ENCODE measurements around the gene USP35. TPM values are rescaled to one million over a fixed set of nuclear protein-coding genes. Genes with fewer than 3 reads are reported as not detected.

Gene USP35
- polyA plus RNA-seq, 1 of the 3 experiments (the other 2 are of a cell fraction), result 8.4 TPM

DNA sequence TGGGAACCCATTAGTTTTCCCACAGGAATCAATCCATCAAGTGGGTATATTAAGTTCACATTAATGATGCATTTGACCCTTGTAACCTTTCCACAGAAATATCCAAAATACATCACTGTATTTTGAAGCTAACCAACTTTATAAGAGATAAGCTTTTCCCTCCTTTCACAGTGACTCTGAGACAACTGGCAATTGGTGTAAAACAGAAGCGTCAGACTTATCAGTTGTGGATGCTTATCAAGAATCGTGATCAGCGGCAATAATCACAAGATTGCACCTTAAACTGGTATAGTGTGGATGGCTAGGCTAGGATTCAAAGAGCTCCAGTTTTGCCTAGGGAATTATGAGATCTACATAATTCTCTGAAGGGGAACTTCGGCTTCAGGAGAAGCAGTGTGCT lies 73.1 kb downstream of the USP35 start:
- Histone ChIP-seq H3F3A (replicated peaks; ENCODE audit: insufficient read depth) (no peaks in the 10 kb centered on the region), H2AFZ (ENCODE audit: low read depth) (no peak overlapping the region), H3K27me3 (ENCODE audit: insufficient read depth) (no peaks in the 10 kb centered on the region), H3K4me2 (no peak overlapping the region), H3K36me3 (replicated peaks in 1 of 2; ENCODE audit: control insufficient read depth in 1 of 2, insufficient read depth in 2 of 2, low read length in 1 of 2) (no peaks in the 10 kb centered on the region), H3K9me2 (no peaks in the 10 kb centered on the region), H3K4me3 (ENCODE audit: low read depth in 2 of 2, low read length in 1 of 2) (no peak overlapping the region), H3K4me1 (ENCODE audit: control insufficient read depth in 1 of 2, insufficient read depth in 2 of 2, low read depth in 1 of 2, low read length in 1 of 2) (peaks cover 1 to 28% of the 10 kb centered on the region in 2 experiments; a peak in 2 of 4 replicates), H3K79me2 (ENCODE audit: insufficient read depth) (0 out of 2 replicates have a peak, but pooled peaks cover 5% of the 10 kb centered on the region), H3K9me3 (no peaks in the 10 kb centered on the region), H4K20me1 (ENCODE audit: insufficient read depth) (no peaks in the 10 kb centered on the region), H3K9ac (no peak overlapping the region), H3K27ac (ENCODE audit: low read depth in 2 of 2, low read length in 1 of 2) (no peak overlapping the region; a peak in 1 of 4 replicates)
- WGBS (ENCODE audit: low lambda C conversion rate), result 92% methylated on average over 4 of the region's 4 CpGs
- DNase-seq, result no peak
- CTCF ChIA-PET, result interaction anchor here (0.8 to 1.4 kb wide), 3 partner anchors 10 to 34 kb away, joined by 3 to 4 read pairs (median 3); no protein-coding TSS in a partner anchor
- POLR2A ChIA-PET, result interaction anchor here (1.2 kb wide), 1 partner anchor 10 kb away, joined by 5 read pairs; no protein-coding TSS in a partner anchor
- TF ChIP-seq ELF1 (IDR thresholded peaks at IDR 0.05) (no peak), GATA2 (CRISPR knock-in tag; IDR thresholded peaks at IDR 0.05) (peak; percentile 34; the same call in 1 of the 2 replicates)

DNA sequence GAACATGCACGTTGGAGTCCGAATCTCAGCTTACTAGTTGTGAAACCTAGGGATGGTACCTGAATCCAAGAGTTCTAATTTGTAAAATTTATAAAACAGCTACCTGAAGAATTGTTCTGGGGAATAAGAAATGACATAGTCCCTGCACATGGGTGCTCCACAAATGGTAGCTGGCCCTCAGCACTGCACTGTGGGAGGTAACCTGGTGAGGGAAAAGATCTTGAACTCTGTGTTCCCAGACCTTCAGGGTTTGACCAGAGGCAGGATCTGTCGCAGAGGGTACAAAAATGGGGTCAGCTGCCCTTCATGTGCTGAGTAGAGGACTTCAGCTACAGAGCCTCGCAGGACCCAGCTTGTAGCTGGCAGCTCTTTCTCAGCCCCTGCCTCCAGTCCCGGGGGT lies 73.5 kb downstream of the USP35 start:
- peak overlapping the region in 1 of 2 experiments; percentile 48; a peak in 1 of 4 replicates for H3K27ac ChIP-seq (ENCODE audit: low read depth in 2 of 2, low read length in 1 of 2)
- H3K36me3 ChIP-seq (replicated peaks in 1 of 2; ENCODE audit: control insufficient read depth in 1 of 2, insufficient read depth in 2 of 2, low read length in 1 of 2), result no peaks in the 10 kb centered on the region
- H3K4me2 ChIP-seq, result no peak overlapping the region
- no peaks in the 10 kb centered on the region for H3K9me2 ChIP-seq
- H3F3A ChIP-seq (replicated peaks; ENCODE audit: insufficient read depth), result no peaks in the 10 kb centered on the region
- ChIA-PET CTCF (interaction anchor here (0.6 to 1.4 kb wide), 4 partner anchors 11 to 34 kb away, joined by 3 to 4 read pairs (median 3); no protein-coding TSS in a partner anchor), POLR2A (interaction anchor here (1.2 kb wide), 1 partner anchor 10 kb away, joined by 5 read pairs; no protein-coding TSS in a partner anchor)
- H2AFZ ChIP-seq (ENCODE audit: low read depth), result no peak overlapping the region
- WGBS (ENCODE audit: low lambda C conversion rate), result 96% methylated on average over 4 of the region's 5 CpGs
- TF ChIP-seq EZH2phosphoT487 (IDR thresholded peaks at IDR 0.05; ENCODE audit: borderline replicate concordance, low read depth) (no peak), RXRA (IDR thresholded peaks at IDR 0.05; ENCODE audit: borderline replicate concordance, low read depth) (no peak), GATA2 (CRISPR knock-in tag; IDR thresholded peaks at IDR 0.05) (no peak), NFIC (IDR thresholded peaks at IDR 0.05; ENCODE audit: borderline replicate concordance) (no peak), RCOR1 (IDR thresholded peaks at IDR 0.05; ENCODE audit: low read length) (no peak), ELF1 (IDR thresholded peaks at IDR 0.05) (no peak), SIN3A (IDR thresholded peaks at IDR 0.05; ENCODE audit: borderline replicate concordance, low read depth, low read length) (no peak), FOSL2 (IDR thresholded peaks at IDR 0.05; ENCODE audit: borderline replicate concordance, low read depth) (no peak), POLR2AphosphoS5 (IDR thresholded peaks at IDR 0.05; ENCODE audit: low read depth, low read length) (no peak), CHD2 (IDR thresholded peaks at IDR 0.05; ENCODE audit: low read length, partially characterized antibody) (no peak)
- TF ChIP-seq, protein P1, sequence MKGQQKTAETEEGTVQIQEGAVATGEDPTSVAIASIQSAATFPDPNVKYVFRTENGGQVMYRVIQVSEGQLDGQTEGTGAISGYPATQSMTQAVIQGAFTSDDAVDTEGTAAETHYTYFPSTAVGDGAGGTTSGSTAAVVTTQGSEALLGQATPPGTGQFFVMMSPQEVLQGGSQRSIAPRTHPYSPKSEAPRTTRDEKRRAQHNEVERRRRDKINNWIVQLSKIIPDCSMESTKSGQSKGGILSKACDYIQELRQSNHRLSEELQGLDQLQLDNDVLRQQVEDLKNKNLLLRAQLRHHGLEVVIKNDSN (IDR thresholded peaks at IDR 0.05; ENCODE audit: borderline replicate concordance, low read depth), result no peak
- TF ChIP-seq, protein P2, sequence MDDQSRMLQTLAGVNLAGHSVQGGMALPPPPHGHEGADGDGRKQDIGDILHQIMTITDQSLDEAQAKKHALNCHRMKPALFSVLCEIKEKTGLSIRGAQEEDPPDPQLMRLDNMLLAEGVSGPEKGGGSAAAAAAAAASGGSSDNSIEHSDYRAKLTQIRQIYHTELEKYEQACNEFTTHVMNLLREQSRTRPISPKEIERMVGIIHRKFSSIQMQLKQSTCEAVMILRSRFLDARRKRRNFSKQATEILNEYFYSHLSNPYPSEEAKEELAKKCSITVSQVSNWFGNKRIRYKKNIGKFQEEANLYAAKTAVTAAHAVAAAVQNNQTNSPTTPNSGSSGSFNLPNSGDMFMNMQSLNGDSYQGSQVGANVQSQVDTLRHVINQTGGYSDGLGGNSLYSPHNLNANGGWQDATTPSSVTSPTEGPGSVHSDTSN (IDR thresholded peaks at IDR 0.05), result no peak
- H4K20me1 ChIP-seq (ENCODE audit: insufficient read depth), result no peaks in the 10 kb centered on the region
- no peak for DNase-seq
- H3K9ac ChIP-seq, result no peak overlapping the region
- no peaks in the 10 kb centered on the region for H3K27me3 ChIP-seq (ENCODE audit: insufficient read depth)
- peaks cover 0 to 31% of the 10 kb centered on the region in 2 experiments; a peak in 2 of 4 replicates for H3K4me1 ChIP-seq (ENCODE audit: control insufficient read depth in 1 of 2, insufficient read depth in 2 of 2, low read depth in 1 of 2, low read length in 1 of 2)
- no peaks in the 10 kb centered on the region for H3K9me3 ChIP-seq
- H3K4me3 ChIP-seq (ENCODE audit: low read depth in 2 of 2, low read length in 1 of 2), result no peak overlapping the region
- H3K79me2 ChIP-seq (ENCODE audit: insufficient read depth), result 0 out of 2 replicates have a peak, but pooled peaks cover 6% of the 10 kb centered on the region

Measured in SK-N-SH (cell line).